Measurements from ENCODE around the gene CDH3. TPM values are rescaled to one million over a fixed set of nuclear protein-coding genes. Genes with fewer than 3 reads are reported as not detected.
"Not testable (repeated sequence)": the region's sequence is repeated elsewhere in the genome, so short reads cannot be mapped to it uniquely, and the experiment has no call there.

Gene CDH3
- total RNA-seq, 1 donor from 2014 or later = 17.4 TPM

GRCh38 chr16:68704232-68704867 lies 59.2 kb downstream of the CDH3 start:
- DNase-seq (ENCODE audit: low spot score) = peak; percentile 82

DNA sequence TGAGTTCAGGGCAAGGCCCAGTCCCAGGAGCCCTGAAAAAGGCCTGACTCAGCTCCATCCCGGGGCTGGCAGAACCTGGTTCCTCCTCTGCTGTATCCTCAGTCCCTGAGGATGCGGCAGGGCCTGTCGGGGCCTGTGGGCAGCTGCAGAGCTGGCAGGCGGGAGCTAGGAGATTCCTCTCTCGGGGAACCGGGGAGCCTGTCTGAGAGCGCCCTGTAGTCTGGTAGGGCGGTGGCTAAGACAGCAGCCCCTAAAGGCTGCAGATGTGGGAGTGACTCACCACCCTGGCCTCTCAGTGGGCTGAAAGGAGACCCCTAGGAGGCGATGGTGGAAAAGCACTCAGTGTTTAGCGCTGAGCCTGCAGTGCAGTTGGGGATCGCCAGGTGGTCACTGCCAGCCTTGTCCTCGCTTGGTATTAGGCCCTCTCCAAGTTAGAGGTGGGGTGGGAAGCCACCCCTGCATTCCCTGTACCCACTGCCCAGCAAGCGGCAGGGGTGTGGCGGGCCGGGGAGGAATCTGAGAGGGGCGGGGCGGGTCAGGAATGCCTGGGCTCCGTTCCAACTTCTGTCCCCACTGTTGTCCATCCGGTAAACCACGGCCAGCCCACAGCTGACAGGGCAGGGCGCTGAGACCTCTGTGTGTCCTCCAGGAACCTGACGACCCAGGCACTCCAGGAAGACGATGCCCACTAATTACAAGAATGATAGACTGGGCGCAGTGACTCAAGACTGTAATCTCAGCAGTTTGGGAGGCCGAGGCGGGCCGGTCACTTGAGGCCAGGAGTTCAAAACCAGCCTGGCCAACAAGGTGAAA lies 62.4 kb downstream of the CDH3 start:
- DNase-seq (ENCODE audit: low spot score) = peak; percentile 76

DNA sequence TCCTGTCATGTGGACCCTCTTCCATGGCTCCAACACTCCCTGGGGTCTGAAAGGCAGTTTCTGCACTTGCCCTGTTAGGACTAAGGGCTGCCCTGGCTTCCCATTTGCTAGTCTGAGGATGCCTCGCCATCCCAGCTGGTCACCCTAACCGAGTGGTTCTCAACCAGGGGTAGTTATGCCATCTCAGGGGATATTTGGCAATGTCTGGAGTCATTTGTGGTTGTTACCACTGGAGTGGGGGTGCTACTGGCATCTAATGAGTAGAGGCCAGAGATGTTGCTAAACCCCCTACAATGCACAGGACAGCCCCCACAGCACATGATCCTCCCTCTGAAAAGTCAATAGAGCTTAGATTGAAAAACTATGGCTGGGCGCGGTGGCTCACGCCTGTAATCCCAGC lies 65.1 kb downstream of the CDH3 start:
- DNase-seq (ENCODE audit: low spot score) = no peak

DNA sequence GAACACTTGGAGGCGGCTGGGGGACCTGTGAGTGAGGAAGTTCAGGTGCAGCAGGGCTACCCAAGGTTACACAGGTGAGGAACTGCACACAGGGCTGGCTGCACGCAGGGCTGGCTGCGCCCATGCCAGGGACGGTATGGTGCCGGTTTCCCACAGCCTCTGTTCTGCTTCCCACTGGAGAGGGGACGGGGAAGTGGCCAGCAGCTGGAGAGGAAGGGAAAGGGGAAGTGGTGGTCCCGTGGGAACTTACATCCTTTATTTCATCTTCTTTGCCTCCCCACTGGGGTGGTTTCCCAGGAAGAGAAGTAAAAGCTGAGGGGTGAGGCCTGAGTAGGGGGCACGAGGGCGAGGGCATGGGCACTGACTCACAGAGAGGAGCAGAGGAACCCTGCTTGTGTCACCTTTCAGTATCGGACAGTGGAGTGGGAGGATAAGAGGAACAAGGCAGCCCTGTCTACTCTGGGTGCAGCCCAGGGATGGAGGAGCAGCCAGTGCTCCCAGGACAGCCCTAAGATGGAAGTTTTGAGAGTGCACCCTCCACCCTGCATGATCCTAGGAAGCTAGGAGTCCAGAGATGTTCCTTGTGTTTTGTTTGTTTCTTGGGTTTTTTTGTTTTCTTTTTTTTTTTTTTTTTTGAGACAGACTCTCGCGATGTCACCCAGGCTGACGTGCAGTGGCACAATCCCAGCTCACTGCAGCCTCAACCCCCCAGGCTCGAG lies 66.5 kb downstream of the CDH3 start:
- DNase-seq (ENCODE audit: low spot score) = no peak

- no peak for DNase-seq (ENCODE audit: low spot score)
Observed at GRCh38 chr16:68713361-68713760, 68.3 kb downstream of the CDH3 start.

DNA sequence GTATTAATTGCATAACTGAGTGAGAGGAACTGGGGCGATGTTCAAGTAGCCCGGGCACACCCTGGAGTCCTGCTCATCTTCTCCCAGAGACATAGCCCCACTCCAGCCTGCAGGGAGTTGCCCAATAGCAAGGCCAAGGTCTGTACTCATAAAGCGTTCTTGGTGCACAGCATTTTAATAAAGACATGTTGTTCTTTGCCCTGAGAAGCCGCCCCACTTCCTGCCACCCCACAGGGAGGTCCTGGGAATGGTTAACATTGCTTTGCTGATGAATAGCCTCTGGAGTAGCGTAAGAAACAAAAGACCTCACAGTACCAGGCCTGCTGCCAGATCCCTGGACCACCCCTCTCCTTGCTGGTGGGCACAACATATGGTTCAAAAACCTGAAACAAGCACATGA lies 70.4 kb downstream of the CDH3 start:
- no peak for DNase-seq (ENCODE audit: low spot score)

GRCh38 chr16:68716516-68716915 lies 71.4 kb downstream of the CDH3 start:
- DNase-seq (ENCODE audit: low spot score) = not testable (repeated sequence)

- no peak for DNase-seq (ENCODE audit: low spot score)
Observed at GRCh38 chr16:68717684-68718083, 72.6 kb downstream of the CDH3 start.

DNA sequence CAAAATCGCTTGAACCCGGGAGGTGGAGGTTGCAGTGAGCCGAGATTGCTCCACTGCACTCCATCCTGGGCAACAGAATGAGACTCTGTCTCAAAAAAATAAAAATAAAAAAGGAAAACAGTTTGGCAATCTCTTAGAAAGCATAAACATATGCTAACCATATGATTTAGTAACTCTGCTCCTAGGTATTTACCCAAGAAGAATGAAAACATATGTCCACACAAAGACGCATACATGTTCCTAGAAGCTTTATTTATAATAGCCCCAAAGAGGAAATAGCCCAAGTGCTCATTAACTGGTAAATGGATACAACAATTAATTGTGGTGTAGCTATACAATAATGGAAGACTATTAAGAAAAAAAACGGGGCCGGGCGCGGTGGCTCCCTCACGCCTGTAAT lies 73.5 kb downstream of the CDH3 start:
- DNase-seq (ENCODE audit: low spot score) = no peak

GRCh38 chr16:68719993-68720489 lies 74.9 kb downstream of the CDH3 start:
- DNase-seq (ENCODE audit: low spot score) = no peak

- DNase-seq (ENCODE audit: low spot score) = no peak
Observed at GRCh38 chr16:68722119-68723024, 77.3 kb downstream of the CDH3 start.

GRCh38 chr16:68724797-68725196 lies 79.7 kb downstream of the CDH3 start:
- no peak for DNase-seq (ENCODE audit: low spot score)

DNA sequence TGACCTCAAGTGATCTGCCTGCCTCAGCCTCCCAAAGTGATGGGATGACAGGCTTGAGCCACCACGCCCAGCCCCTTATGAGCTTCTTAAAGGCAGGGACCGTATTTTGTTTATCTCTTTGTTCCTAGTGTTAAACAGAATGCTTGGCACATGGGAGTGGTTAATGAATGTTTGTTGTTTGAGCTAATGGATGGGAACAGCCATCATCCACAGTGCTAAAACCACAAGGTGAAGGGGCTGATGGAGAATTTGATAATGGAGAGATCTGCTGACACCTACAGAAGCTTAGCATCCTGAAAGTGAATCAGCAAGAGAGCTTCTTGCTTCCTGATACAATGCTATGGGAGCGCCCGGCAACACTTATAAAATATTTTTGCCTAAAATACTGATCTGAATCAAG lies 83.4 kb downstream of the CDH3 start:
- no peak for DNase-seq (ENCODE audit: low spot score)

GRCh38 chr16:68731637-68732036 lies 86.5 kb downstream of the CDH3 start:
- DNase-seq (ENCODE audit: low spot score) = no peak

DNA sequence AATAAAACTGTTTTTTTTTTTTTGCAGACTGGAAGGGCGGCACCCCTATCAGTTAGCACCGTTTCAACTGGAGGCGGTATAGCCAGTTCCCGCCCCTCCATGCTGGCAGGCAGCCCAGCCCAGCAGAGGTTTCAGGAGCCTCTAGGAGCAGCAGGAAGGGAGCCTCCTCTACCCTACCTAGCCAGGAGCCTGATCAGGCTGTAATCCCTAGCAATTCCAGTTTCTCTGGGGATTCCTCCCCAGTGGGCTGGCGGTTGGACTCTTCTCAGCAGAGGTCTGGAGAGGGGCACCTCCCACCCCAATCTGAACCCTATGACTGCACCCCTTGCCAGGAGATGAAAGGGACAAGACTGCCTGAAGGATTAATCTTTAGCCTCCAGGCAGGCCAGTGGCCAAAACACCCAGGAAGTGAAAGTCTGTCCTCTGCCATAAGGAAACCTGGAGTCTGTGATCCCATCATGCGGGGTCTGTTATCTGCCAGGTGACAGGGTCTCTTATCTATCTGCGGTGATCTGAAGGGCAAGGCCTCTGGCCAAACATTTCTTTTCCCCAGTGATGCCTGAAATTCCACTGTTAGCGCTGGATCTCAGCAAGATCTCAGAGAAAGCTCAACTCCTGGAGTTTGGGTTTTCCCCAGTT lies 87.1 kb downstream of the CDH3 start:
- peak; percentile 70 for DNase-seq (ENCODE audit: low spot score)

- DNase-seq (ENCODE audit: low spot score) = no peak
Observed at GRCh38 chr16:68732741-68733399, 87.8 kb downstream of the CDH3 start.

GRCh38 chr16:68733570-68733969 lies 88.5 kb downstream of the CDH3 start:
- no peak for DNase-seq (ENCODE audit: low spot score)

GRCh38 chr16:68734782-68735181 lies 89.7 kb downstream of the CDH3 start:
- no peak for DNase-seq (ENCODE audit: low spot score)

GRCh38 chr16:68736561-68736960 lies 91.5 kb downstream of the CDH3 start:
- DNase-seq (ENCODE audit: low spot score) = no peak

DNA sequence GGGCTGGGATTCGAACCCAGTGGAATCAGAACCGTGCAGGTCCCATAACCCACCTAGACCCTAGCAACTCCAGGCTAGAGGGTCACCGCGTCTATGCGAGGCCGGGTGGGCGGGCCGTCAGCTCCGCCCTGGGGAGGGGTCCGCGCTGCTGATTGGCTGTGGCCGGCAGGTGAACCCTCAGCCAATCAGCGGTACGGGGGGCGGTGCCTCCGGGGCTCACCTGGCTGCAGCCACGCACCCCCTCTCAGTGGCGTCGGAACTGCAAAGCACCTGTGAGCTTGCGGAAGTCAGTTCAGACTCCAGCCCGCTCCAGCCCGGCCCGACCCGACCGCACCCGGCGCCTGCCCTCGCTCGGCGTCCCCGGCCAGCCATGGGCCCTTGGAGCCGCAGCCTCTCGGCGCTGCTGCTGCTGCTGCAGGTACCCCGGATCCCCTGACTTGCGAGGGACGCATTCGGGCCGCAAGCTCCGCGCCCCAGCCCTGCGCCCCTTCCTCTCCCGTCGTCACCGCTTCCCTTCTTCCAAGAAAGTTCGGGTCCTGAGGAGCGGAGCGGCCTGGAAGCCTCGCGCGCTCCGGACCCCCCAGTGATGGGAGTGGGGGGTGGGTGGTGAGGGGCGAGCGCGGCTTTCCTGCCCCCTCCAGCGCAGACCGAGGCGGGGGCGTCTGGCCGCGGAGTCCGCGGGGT lies 92.1 kb downstream of the CDH3 start, which contains the start of gene CDH1:
Gene CDH1 (plus strand): TSS at position 247 of the 684 bp plus-strand sequence. CDS start 124 bp downstream, at position 371.
- peak; percentile 89 for DNase-seq (ENCODE audit: low spot score)
